ENCODE data around the gene ATP5F1E.

DNA sequence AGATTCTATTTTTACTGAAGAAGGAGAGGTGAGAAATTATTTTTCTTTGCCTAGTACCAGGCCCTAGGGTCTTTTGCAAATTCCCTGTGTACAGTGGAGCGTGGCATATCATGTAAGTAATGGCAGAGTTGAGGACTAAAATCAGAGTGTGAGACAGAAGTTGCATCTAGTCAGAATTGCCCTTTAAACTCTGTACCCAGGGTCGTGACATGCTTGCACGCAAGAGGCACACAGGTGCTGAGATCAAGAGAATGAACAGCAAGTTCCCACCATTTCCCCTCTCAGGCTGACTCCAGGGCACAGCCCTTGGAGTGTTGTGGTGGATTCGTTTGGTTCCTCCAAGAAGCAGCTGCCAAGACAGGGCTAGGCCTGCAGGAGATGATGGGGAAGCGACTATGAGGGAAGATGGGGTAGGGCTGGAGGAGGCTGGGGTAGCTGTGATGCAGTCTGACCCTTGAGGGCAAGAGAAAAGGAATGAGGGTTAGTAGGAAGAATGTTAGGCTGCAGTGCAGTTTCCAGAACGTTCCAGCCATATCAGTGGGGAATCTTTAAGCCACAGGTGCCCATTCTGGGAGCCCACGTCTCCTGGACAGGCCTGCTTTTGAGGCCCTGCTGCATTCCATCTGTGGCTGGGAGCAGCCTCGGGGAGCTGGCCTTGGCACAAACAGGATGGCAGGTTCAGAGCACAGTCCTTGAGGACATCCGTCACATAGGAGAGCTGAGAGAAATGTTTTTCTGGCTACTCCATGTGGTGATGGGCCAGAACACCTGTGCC lies 44.2 kb downstream of the ATP5F1E start:
- no peak for TF ChIP-seq TAF1 (IDR thresholded peaks at IDR 0.05; ENCODE audit: low read depth, low read length)
- TF ChIP-seq POLR2AphosphoS5 (IDR thresholded peaks at IDR 0.05; ENCODE audit: low read depth, low read length), result no peak

Measured in GM12891 (cell line).